ENCODE measurements around the gene GRM4. TPM values are rescaled to one million over a fixed set of nuclear protein-coding genes. Genes with fewer than 3 reads are reported as not detected.

Gene GRM4
- total and polyA plus RNA-seq, 2 donors, result 0.01 to 0.11 TPM

DNA sequence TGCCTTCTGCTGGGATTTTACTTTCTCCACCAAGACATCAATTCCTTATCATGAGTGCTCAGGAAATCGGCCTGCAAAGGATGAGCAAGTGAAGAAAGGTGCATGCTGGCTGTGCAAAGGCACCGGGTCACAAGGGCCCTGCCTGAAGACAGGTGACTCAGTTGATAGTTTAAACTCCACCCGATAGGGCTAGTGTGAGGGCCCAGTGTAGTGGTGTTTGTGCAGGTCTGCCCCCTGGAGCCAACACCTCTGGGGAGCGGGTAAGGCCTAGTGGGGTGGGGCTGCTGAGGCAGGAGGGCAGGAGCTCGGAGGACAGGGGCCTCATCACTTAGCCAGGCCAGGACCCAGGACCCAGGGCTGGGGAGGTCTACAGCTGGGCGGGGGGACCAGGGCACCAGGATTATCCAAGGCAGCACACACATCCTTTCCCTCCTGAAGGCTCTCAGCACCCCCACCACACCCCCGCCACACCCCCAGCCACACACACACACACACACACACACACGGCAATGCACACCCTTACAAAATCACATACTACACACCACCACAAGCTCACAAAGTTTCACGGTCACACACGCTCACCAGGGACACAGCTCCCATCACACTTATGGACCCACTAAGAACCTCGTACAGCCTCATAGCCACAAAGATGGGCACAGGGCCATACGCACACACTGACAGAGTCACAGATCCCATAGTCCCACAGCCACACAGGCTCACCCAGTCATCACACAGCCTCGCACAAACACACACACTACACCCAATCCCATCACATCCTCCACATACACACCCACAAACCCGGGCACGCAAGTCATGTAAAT is 75.4 kb downstream of the GRM4 start:
- H3K36me3 ChIP-seq (ENCODE audit: insufficient read depth), result no peaks in the 10 kb centered on the region
- DNase-seq (ENCODE audit: extremely low spot score), result no peak
- no peak overlapping the region for H3K27ac ChIP-seq (ENCODE audit: low read depth)
- 79% methylated on average over 15 of the region's 15 CpGs for WGBS
- H3K4me3 ChIP-seq (ENCODE audit: low read depth, low read length), result no peak overlapping the region
- no peaks in the 10 kb centered on the region for H3K4me1 ChIP-seq (ENCODE audit: insufficient read depth)

DNA sequence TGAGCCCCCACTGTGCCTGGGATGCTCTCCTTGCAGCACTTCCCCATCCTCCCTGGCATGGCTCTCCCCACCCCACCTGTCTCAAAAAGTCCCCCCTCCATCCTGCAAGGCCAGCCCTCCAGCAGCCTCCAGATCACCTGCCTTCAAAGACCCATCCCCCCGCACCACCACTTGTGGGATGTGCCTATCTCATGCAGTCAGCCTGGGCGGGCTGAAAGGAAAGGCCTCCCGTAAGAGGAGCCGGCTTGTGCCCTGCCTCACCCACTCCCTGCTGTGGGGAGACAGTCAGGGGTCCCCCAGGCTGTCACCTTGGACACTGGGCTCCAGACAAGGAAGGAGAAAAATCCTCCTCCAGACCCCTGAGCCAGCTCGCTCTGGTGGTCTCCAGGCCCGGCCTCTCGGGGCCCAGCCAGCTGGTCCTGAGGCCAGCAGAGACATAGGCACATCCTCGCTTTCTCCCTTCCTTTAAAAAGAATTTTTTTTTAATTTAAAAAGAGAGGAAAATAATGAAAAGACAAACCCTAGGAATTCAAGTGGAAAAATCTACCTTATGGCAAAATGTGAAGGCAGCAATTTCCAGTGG is 77.3 kb downstream of the GRM4 start:
- DNase-seq (ENCODE audit: extremely low spot score), result no peak
- no peaks in the 10 kb centered on the region for H3K36me3 ChIP-seq (ENCODE audit: insufficient read depth)
- H3K27ac ChIP-seq (ENCODE audit: low read depth), result no peak overlapping the region
- WGBS, result 47% methylated on average over 8 of the region's 8 CpGs
- no peaks in the 10 kb centered on the region for H3K4me1 ChIP-seq (ENCODE audit: insufficient read depth)
- H3K4me3 ChIP-seq (ENCODE audit: low read depth, low read length), result no peak overlapping the region

GRCh38 chr6:34067814-34068213 is 78.1 kb downstream of the GRM4 start:
- Histone ChIP-seq H3K4me3 (ENCODE audit: low read depth, low read length) (no peak overlapping the region), H3K36me3 (ENCODE audit: insufficient read depth) (no peaks in the 10 kb centered on the region), H3K27ac (ENCODE audit: low read depth) (no peak overlapping the region), H3K4me1 (ENCODE audit: insufficient read depth) (no peaks in the 10 kb centered on the region)
- 31% methylated on average over 13 of the region's 13 CpGs for WGBS
- DNase-seq (ENCODE audit: extremely low spot score), result no peak

- no peak overlapping the region for H3K27ac ChIP-seq (ENCODE audit: low read depth)
- WGBS, result 65% methylated on average over 21 of the region's 21 CpGs
- H3K4me3 ChIP-seq (ENCODE audit: low read depth, low read length), result no peak overlapping the region
- no peaks in the 10 kb centered on the region for H3K4me1 ChIP-seq (ENCODE audit: insufficient read depth)
- DNase-seq (ENCODE audit: extremely low spot score), result no peak
- H3K36me3 ChIP-seq (ENCODE audit: insufficient read depth), result no peaks in the 10 kb centered on the region
Measured at GRCh38 chr6:34066772-34067770, 78.8 kb downstream of the GRM4 start.

DNA sequence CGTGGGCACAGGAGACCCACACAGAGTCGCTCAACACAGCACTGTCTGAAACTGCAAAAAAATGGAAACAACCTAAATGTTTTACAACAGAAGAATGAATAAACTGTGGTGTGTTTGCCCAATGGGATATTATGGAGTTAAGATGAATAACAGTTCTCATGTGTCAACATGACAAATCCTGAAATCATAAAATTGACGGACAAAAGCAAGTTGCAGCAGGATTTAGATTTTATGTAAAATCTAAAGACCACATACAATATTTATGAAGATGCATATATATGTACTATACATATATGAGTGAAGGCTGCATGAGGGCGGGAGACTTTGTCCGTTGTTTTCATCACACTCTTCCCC is 79.7 kb downstream of the GRM4 start:
- no peaks in the 10 kb centered on the region for H3K36me3 ChIP-seq (ENCODE audit: insufficient read depth)
- no peak overlapping the region for H3K27ac ChIP-seq (ENCODE audit: low read depth)
- H3K4me1 ChIP-seq (ENCODE audit: insufficient read depth), result no peaks in the 10 kb centered on the region
- no peak for DNase-seq (ENCODE audit: extremely low spot score)
- H3K4me3 ChIP-seq (ENCODE audit: low read depth, low read length), result no peak overlapping the region
- WGBS, result 49% methylated on average over 5 of the region's 5 CpGs

GRCh38 chr6:34065466-34066217 is 80.2 kb downstream of the GRM4 start:
- H3K27ac ChIP-seq (ENCODE audit: low read depth), result no peak overlapping the region
- H3K4me3 ChIP-seq (ENCODE audit: low read depth, low read length), result no peak overlapping the region
- 29% methylated on average over 24 of the region's 24 CpGs for WGBS
- H3K4me1 ChIP-seq (ENCODE audit: insufficient read depth), result no peaks in the 10 kb centered on the region
- DNase-seq (ENCODE audit: extremely low spot score), result no peak
- no peaks in the 10 kb centered on the region for H3K36me3 ChIP-seq (ENCODE audit: insufficient read depth)

GRCh38 chr6:34064675-34065074 is 81.2 kb downstream of the GRM4 start:
- WGBS, result 70% methylated on average over 7 of the region's 7 CpGs
- DNase-seq (ENCODE audit: extremely low spot score), result no peak
- Histone ChIP-seq H3K36me3 (ENCODE audit: insufficient read depth) (no peaks in the 10 kb centered on the region), H3K4me1 (ENCODE audit: insufficient read depth) (no peaks in the 10 kb centered on the region), H3K27ac (ENCODE audit: low read depth) (no peak overlapping the region), H3K4me3 (ENCODE audit: low read depth, low read length) (no peak overlapping the region)

GRCh38 chr6:34063651-34064050 is 82.2 kb downstream of the GRM4 start:
- Histone ChIP-seq H3K36me3 (ENCODE audit: insufficient read depth) (no peaks in the 10 kb centered on the region), H3K4me1 (ENCODE audit: insufficient read depth) (no peaks in the 10 kb centered on the region), H3K4me3 (ENCODE audit: low read depth, low read length) (no peak overlapping the region), H3K27ac (ENCODE audit: low read depth) (no peak overlapping the region)
- DNase-seq (ENCODE audit: extremely low spot score), result no peak
- 42% methylated on average over 6 of the region's 6 CpGs for WGBS

DNA sequence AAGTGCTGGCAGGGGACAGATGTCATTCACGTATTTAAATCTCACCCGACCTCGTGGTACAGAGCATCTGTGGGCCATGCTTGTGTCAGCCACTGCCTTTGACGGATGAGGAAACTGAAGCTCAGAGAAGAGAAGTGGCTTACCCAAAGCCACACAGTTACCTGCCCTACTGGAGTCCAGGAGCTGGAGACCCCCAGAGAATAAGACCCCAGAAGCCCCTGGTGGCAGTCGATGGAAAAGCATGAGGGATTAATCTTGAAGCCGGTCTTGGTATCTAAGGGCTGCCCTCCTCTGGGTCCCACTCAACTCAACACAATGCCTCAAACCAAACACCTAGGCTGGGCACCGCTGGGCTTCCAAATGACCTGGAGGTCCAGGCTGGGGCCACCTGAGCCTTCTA is 83.1 kb downstream of the GRM4 start:
- H3K27ac ChIP-seq (ENCODE audit: low read depth), result no peak overlapping the region
- 71% methylated on average over 7 of the region's 7 CpGs for WGBS

GRCh38 chr6:34062156-34062555 is 83.7 kb downstream of the GRM4 start:
- H3K4me1 ChIP-seq (ENCODE audit: insufficient read depth), result no peaks in the 10 kb centered on the region
- H3K27ac ChIP-seq (ENCODE audit: low read depth), result no peak overlapping the region
- WGBS, result 93% methylated on average over 3 of the region's 3 CpGs
- no peak overlapping the region for H3K4me3 ChIP-seq (ENCODE audit: low read depth, low read length)
- no peak for DNase-seq (ENCODE audit: extremely low spot score)
- H3K36me3 ChIP-seq (ENCODE audit: insufficient read depth), result no peaks in the 10 kb centered on the region

More for the DNA sequence above, 83.1 kb downstream of the GRM4 start:
- H3K4me3 ChIP-seq (ENCODE audit: low read depth, low read length), result no peak overlapping the region
- no peaks in the 10 kb centered on the region for H3K36me3 ChIP-seq (ENCODE audit: insufficient read depth)
- H3K4me1 ChIP-seq (ENCODE audit: insufficient read depth), result no peaks in the 10 kb centered on the region
- DNase-seq (ENCODE audit: extremely low spot score), result no peak

- no peaks in the 10 kb centered on the region for H3K36me3 ChIP-seq (ENCODE audit: insufficient read depth)
- H3K4me3 ChIP-seq (ENCODE audit: low read depth, low read length), result no peak overlapping the region
- WGBS, result 76% methylated on average over 3 of the region's 3 CpGs
- H3K4me1 ChIP-seq (ENCODE audit: insufficient read depth), result no peaks in the 10 kb centered on the region
- H3K27ac ChIP-seq (ENCODE audit: low read depth), result no peak overlapping the region
- no peak for DNase-seq (ENCODE audit: extremely low spot score)
Measured at GRCh38 chr6:34061348-34061747, 84.5 kb downstream of the GRM4 start.

DNA sequence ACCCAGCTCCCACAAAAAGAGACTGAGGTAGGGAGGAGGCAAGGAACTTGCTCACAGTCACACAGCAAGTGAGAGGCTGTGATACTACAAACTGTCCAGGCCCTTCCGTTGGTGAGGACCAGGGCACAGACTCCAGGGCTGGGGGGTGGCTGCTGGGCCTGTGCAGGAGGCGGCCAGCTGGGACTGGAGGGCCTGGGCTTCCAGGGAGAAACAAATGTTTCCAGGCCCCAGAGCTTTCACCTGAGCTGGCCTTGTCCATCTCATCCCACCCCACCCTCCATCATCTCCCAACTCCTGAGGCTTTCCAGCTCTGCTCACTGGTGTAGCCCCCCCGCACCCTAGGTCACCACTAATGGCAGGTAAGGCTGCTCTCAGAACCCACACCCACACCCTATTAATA is 86.0 kb downstream of the GRM4 start:
- no peak for DNase-seq (ENCODE audit: extremely low spot score)
- H3K36me3 ChIP-seq (ENCODE audit: insufficient read depth), result no peaks in the 10 kb centered on the region
- H3K27ac ChIP-seq (ENCODE audit: low read depth), result no peak overlapping the region
- WGBS, result 97% methylated on average over 3 of the region's 3 CpGs
- H3K4me1 ChIP-seq (ENCODE audit: insufficient read depth), result no peaks in the 10 kb centered on the region
- no peak overlapping the region for H3K4me3 ChIP-seq (ENCODE audit: low read depth, low read length)

DNA sequence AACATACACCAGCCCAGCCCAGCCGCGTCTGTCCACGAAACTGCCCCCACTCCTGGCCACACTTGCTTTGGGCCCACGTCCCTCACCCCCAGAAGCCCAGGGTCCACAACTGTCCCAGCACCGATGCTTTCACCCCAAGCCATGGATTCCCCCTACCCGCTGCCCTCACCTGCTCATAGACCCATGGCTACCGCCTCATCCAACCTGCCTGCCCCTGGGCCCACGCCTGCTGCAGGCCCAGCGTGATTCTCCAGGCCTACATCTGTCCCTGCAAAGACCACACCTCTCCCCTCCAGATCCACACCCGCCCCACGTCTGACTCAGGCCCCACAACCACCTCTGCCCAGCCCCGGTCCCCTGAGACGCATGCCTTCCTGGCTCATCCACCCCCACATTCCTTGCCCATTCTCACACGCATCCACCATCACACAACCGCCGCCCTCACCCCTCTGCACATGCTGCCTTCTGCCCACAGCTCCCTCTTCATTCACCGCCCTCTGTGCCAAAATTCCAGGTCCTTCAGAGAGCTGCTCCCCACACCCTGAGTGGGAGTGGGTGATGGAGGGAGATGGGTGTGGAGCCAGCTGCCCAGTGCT is 86.7 kb downstream of the GRM4 start:
- Histone ChIP-seq H3K36me3 (ENCODE audit: insufficient read depth) (no peaks in the 10 kb centered on the region), H3K4me1 (ENCODE audit: insufficient read depth) (no peaks in the 10 kb centered on the region), H3K4me3 (ENCODE audit: low read depth, low read length) (no peak overlapping the region), H3K27ac (ENCODE audit: low read depth) (no peak overlapping the region)
- DNase-seq (ENCODE audit: extremely low spot score), result no peak
- WGBS, result 89% methylated on average over 17 of the region's 17 CpGs

Data from urinary bladder (tissue), 4 donors.